Daoy (cell line): ENCODE results near the gene MYLK3. TPM values are rescaled to one million over a fixed set of nuclear protein-coding genes. Genes with fewer than 3 reads are reported as not detected.

Experiments used
- DNase-seq: peaks from one replicate; pipeline ENCODE4 v3.0.0-alpha.2; 2015; ENCODE audit warnings: low read depth
- total RNA-seq: library from RNA; depleted of rRNA; stranded (reverse); fragments of >200 nt; shearing (Covaris generic); gene quantifications from 2 replicates; pipeline ENCODE4 v1.2.3, GENCODE V29; 2014

Gene MYLK3
- total RNA-seq, 1 experiment from 2014 or later = 0.11 TPM

GRCh38 chr16:46727630-46728029 lies 20.5 kb downstream of the MYLK3 start:
- no peak for DNase-seq

- DNase-seq = no peak
Measured at GRCh38 chr16:46727184-46727583, 21.0 kb downstream of the MYLK3 start.

GRCh38 chr16:46721885-46722284 lies 26.3 kb downstream of the MYLK3 start:
- DNase-seq = no peak

- DNase-seq = no peak
Measured at GRCh38 chr16:46720619-46721018, 27.5 kb downstream of the MYLK3 start.

- no peak for DNase-seq
Measured at GRCh38 chr16:46719528-46719927, 28.6 kb downstream of the MYLK3 start.

- DNase-seq = no peak
Measured at GRCh38 chr16:46718214-46718613, 29.9 kb downstream of the MYLK3 start.

GRCh38 chr16:46717692-46718091 lies 30.5 kb downstream of the MYLK3 start:
- DNase-seq = no peak

GRCh38 chr16:46715769-46716305 lies 32.3 kb downstream of the MYLK3 start:
- DNase-seq = peak; percentile 19

- DNase-seq = no peak
Measured at GRCh38 chr16:46714797-46715591, 33.1 kb downstream of the MYLK3 start.

GRCh38 chr16:46713634-46714033 lies 34.5 kb downstream of the MYLK3 start:
- DNase-seq = no peak

GRCh38 chr16:46712911-46713310 lies 35.2 kb downstream of the MYLK3 start:
- no peak for DNase-seq

- DNase-seq = no peak
Measured at GRCh38 chr16:46711106-46712058, 36.8 kb downstream of the MYLK3 start.

- no peak for DNase-seq
Measured at GRCh38 chr16:46709469-46710005, 38.6 kb downstream of the MYLK3 start.

GRCh38 chr16:46706642-46707041 lies 41.5 kb downstream of the MYLK3 start:
- no peak for DNase-seq

GRCh38 chr16:46702030-46702429 lies 46.1 kb downstream of the MYLK3 start:
- no peak for DNase-seq

GRCh38 chr16:46701615-46702014 lies 46.5 kb downstream of the MYLK3 start:
- no peak for DNase-seq

GRCh38 chr16:46700048-46700447 lies 48.1 kb downstream of the MYLK3 start:
- DNase-seq = no peak

GRCh38 chr16:46696957-46697356 lies 51.2 kb downstream of the MYLK3 start:
- no peak for DNase-seq

- DNase-seq = no peak
Measured at GRCh38 chr16:46695937-46696336, 52.2 kb downstream of the MYLK3 start.

- no peak for DNase-seq
Measured at GRCh38 chr16:46693598-46693997, 54.5 kb downstream of the MYLK3 start.

GRCh38 chr16:46691726-46692125 lies 56.4 kb downstream of the MYLK3 start:
- DNase-seq = no peak
